GM12878 (cell line): Measurements from ENCODE around the gene SLC25A26. TPM values are rescaled to one million over a fixed set of nuclear protein-coding genes. Genes with fewer than 3 reads are reported as not detected.

ENCODE experiments used
- ATAC-seq: fragments of 200-7000 bp; cut with Tn5 transposase; 3 replicates; pipeline ENCODE4 v1.9.1; 2020; ENCODE audit warnings: mild to moderate bottlenecking, moderate library complexity
- BruUV-seq: library from RNA; stranded (reverse); fragments of 400-500 nt; replicated peaks from 2 replicates; lab custom pipeline; 2021; lab: Mats Ljungman, UMichigan
- CTCF ChIA-PET: fragments of 300-600 bp; sonication (Branson Sonifier 250); formaldehyde crosslinking; extraction: SDS; loops from one replicate; lab custom pipeline; 2021; ENCODE audit warnings: inconsistent platforms; lab: Yijun Ruan, JAX
- POLR2A ChIA-PET: fragments of 350-600 bp; formaldehyde crosslinking; extraction: SDS; loops from one replicate; lab custom pipeline; 2021; ENCODE audit warnings: inconsistent platforms; lab: Charles Lee
- RAD21 ChIA-PET: fragments of 300-600 bp; sonication (Branson Sonifier 250); formaldehyde crosslinking; loops from one replicate; lab custom pipeline; 2023; ENCODE audit warnings: antibody characterized with exemption; ENCODE audit not compliant: unreplicated experiment; lab: Charles Lee
- SMC1A ChIA-PET: fragments of 300-600 bp; sonication (Branson Sonifier 250); formaldehyde crosslinking; loops from one replicate; lab custom pipeline; 2023; ENCODE audit not compliant: unreplicated experiment, uncharacterized antibody; lab: Charles Lee
- DNase-seq: peaks from one replicate; pipeline ENCODE4 v3.0.0-alpha.2; 2011; ENCODE audit warnings: low read depth, low spot score
- FAIRE-seq: peaks from 3 replicates; lab custom pipeline; 2011; peaks lifted over from hg19 to GRCh38; lab: Jason Lieb, UNC
- H2AFZ ChIP-seq: 2 replicates; pipeline ENCODE4 v1.6.0; 2011; ENCODE audit warnings: low read depth, low read length, control low read depth; ENCODE audit not compliant: control insufficient read depth
- H3K27ac ChIP-seq: 2 replicates; pipeline ENCODE4 v1.5.1; 2011; ENCODE audit warnings: control low read depth; ENCODE audit not compliant: control insufficient read depth, insufficient read depth
- H3K27me3 ChIP-seq, 2 experiments: replicated peaks in 1 of 2; 2 replicates each; pipeline versions ENCODE4 v1.6.0 to v1.6.1; 2011; ENCODE audit warnings: low read length in 1 of 2; ENCODE audit not compliant: control insufficient read depth in 2 of 2, insufficient read depth in 2 of 2
- H3K36me3 ChIP-seq, 2 experiments: 2 replicates each; pipeline ENCODE4 v1.5.1; 2011; ENCODE audit warnings: low read length in 1 of 2; ENCODE audit not compliant: control insufficient read depth in 2 of 2, insufficient read depth in 2 of 2
- H3K4me1 ChIP-seq: 2 replicates; pipeline ENCODE4 v1.6.1; 2011; ENCODE audit warnings: mild to moderate bottlenecking, low read length, moderate library complexity, mixed read lengths; ENCODE audit not compliant: control insufficient read depth, insufficient read depth
- H3K4me2 ChIP-seq: 2 replicates; pipeline ENCODE4 v1.6.0; 2011; ENCODE audit warnings: control low read depth; ENCODE audit not compliant: control insufficient read depth, insufficient read depth
- H3K4me3 ChIP-seq: fragments of 200-600 bp; sonication (generic); 2 replicates; pipeline ENCODE4 v1.5.1; 2016
- H3K79me2 ChIP-seq: 2 replicates; pipeline ENCODE4 v1.6.0; 2011; ENCODE audit warnings: low read length; ENCODE audit not compliant: control insufficient read depth, insufficient read depth
- H3K9ac ChIP-seq: 2 replicates; pipeline ENCODE4 v1.8.0; 2011; ENCODE audit warnings: low read length, control low read depth, mixed read lengths; ENCODE audit not compliant: control insufficient read depth, insufficient read depth
- H3K9me3 ChIP-seq: replicated peaks from 3 replicates; pipeline ENCODE4 v1.5.1; 2011; ENCODE audit warnings: mild to moderate bottlenecking, low read length; ENCODE audit not compliant: control insufficient read depth, insufficient read depth
- H4K20me1 ChIP-seq: 2 replicates; pipeline ENCODE4 v1.6.0; 2011; ENCODE audit not compliant: control insufficient read depth, insufficient read depth
- ASH2L ChIP-seq: fragments of 300-600, 200-600 bp; sonication (generic); IDR thresholded peaks from 2 replicates; pipeline ENCODE4 v1.6.1; 2017; ENCODE audit warnings: low read depth, mild to moderate bottlenecking, borderline replicate concordance
- BMI1 ChIP-seq: fragments of 450-650 bp; IDR thresholded peaks from 2 replicates; pipeline ENCODE4 v1.6.1; 2016; ENCODE audit warnings: mild to moderate bottlenecking, moderate library complexity, borderline replicate concordance
- BRCA1 ChIP-seq: IDR thresholded peaks from 2 replicates; pipeline ENCODE4 v1.6.1; 2011; ENCODE audit warnings: low read depth, low read length, improper control_type of control experiment
- EED ChIP-seq: sonication (generic); IDR thresholded peaks from 2 replicates; pipeline ENCODE4 v1.6.1; 2016; ENCODE audit warnings: antibody characterized with exemption, low read depth
- FOS ChIP-seq: IDR thresholded peaks from 3 replicates; pipeline ENCODE4 v1.6.1; 2011; ENCODE audit warnings: borderline replicate concordance; ENCODE audit not compliant: insufficient read length; ENCODE audit errors: extremely low read depth
- FOXK2 ChIP-seq: fragments of 450-650 bp; IDR thresholded peaks from 2 replicates; pipeline ENCODE4 v1.6.1; 2017; ENCODE audit warnings: mild to moderate bottlenecking, moderate library complexity
- KLF5 ChIP-seq: fragments of 450-650 bp; IDR thresholded peaks from 2 replicates; pipeline ENCODE4 v1.6.1; 2014; ENCODE audit warnings: mild to moderate bottlenecking; ENCODE audit not compliant: partially characterized antibody
- MTA2 ChIP-seq: fragments of 450-650 bp; IDR thresholded peaks from 2 replicates; pipeline ENCODE4 v1.6.1; 2016; ENCODE audit warnings: low read depth, mild to moderate bottlenecking, moderate library complexity
- NFIC ChIP-seq: IDR thresholded peaks from 2 replicates; pipeline ENCODE4 v1.6.1; 2012; ENCODE audit warnings: low read depth, mild to moderate bottlenecking, inconsistent platforms, low read length, moderate library complexity
- NR2C2 ChIP-seq: IDR thresholded peaks from 2 replicates; pipeline ENCODE4 v1.6.1; 2011; ENCODE audit warnings: borderline replicate concordance, low read depth; ENCODE audit not compliant: control insufficient read depth, insufficient read length
- SRF ChIP-seq, 2 experiments: IDR thresholded peaks; 2 replicates each; pipeline ENCODE4 v1.6.1; 2011; ENCODE audit warnings: low read depth in 2 of 2, low read length in 2 of 2, mild to moderate bottlenecking in 1 of 2, moderate library complexity in 1 of 2
- TBL1XR1 ChIP-seq: IDR thresholded peaks from 2 replicates; pipeline ENCODE4 v1.6.1; 2012; ENCODE audit warnings: low read depth, low read length, improper control_type of control experiment
- WRNIP1 ChIP-seq: IDR thresholded peaks from 2 replicates; pipeline ENCODE4 v1.6.1; 2011; ENCODE audit warnings: low read depth, low read length, improper control_type of control experiment, borderline replicate concordance
- YBX1 ChIP-seq: fragments of 450-650 bp; IDR thresholded peaks from 2 replicates; pipeline ENCODE4 v1.6.1; 2016; ENCODE audit warnings: antibody characterized with exemption
- ZNF622 ChIP-seq: fragments of 450-650 bp; IDR thresholded peaks from 2 replicates; pipeline ENCODE4 v1.6.1; 2017; ENCODE audit warnings: mild to moderate bottlenecking, inconsistent platforms
- ZZZ3 ChIP-seq: IDR thresholded peaks from 2 replicates; pipeline ENCODE4 v1.6.1; 2011; ENCODE audit warnings: low read depth; ENCODE audit not compliant: control insufficient read depth, insufficient read length
- WGBS: methylation state at CpG from one replicate; pipeline ENCODE4 v1.1.6; 2016; ENCODE audit warnings: low lambda C conversion rate; ENCODE audit not compliant: insufficient replicate concordance, insufficient coverage; ENCODE audit errors: missing lambda C conversion rate; 5-methylcytosine and 5-hydroxymethylcytosine counted together
- in situ Hi-C: fragments of 300-500 bp; cut with MboI; formaldehyde crosslinking; loops from 9 replicates; pipeline ENCODE4 v1.14.3; 2018; ENCODE audit warnings: mixed read lengths
- intact Hi-C: fragments of 100-400 bp; cut with micrococcal nuclease; formaldehyde crosslinking; loops from one replicate; pipeline ENCODE4 v1.14.2; 2022; ENCODE audit not compliant: unreplicated experiment
- polyA plus RNA-seq, 11 experiments: library from polyadenylated mRNA; depleted of rRNA in 4 of 11; unstranded in 6 of 11; stranded (reverse) in 5 of 11; fragments of >200 nt; fragmentation: Nextera tagmentation in 4 of 11; fragmentation: Illumina TruSeq in 1 of 11; extraction: Ambion mirVana in 4 of 11; extraction: Trizol in 1 of 11; gene quantifications; 1 replicate in 1 of 11; 2 replicates in 10 of 11; pipeline versions ENCODE4 v1.2.1 to v1.2.3, GENCODE V29; 2011 to 2016; ENCODE audit warnings: inconsistent platforms in 2 of 11, missing spikeins in 2 of 11, low read depth in 1 of 11
- total RNA-seq, 4 experiments: library from RNA; depleted of rRNA in 3 of 4; stranded (reverse); fragments of >200 nt in 3 of 4; fragmentation: Illumina TruSeq in 1 of 4; extraction: Trizol in 1 of 4; gene quantifications; 2 replicates each; pipeline versions ENCODE4 v1.2.1 to v1.2.3, GENCODE V29; 2013 to 2021

Gene SLC25A26
- total and polyA plus RNA-seq, 10 of the 15 experiments (the other 5 are each of a cell fraction or from before 2014, with no cell fraction given), result 14.6 to 49.7 (median 24.9) TPM

- intact Hi-C loops (no loop called here), in situ Hi-C loops (no loop called here)
- RAD21 ChIA-PET, result interaction anchor here (1.0 kb wide), 1 partner anchor 80 kb away, joined by 3 read pairs; no protein-coding TSS in a partner anchor
- Histone ChIP-seq H3K9ac (no peak overlapping the region), H2AFZ (no peak overlapping the region), H3K27me3 (no peaks in the 10 kb centered on the region; a peak in 1 of 4 replicates), H3K79me2 (no peaks in the 10 kb centered on the region), H3K4me2 (no peak overlapping the region), H3K27ac (no peak overlapping the region), H3K4me1 (no peaks in the 10 kb centered on the region), H4K20me1 (no peaks in the 10 kb centered on the region), H3K9me3 (no peaks in the 10 kb centered on the region), H3K4me3 (no peak overlapping the region), H3K36me3 (no peaks in the 10 kb centered on the region; a peak in 1 of 4 replicates)
- POLR2A ChIA-PET, result no interaction called here
- DNase-seq, result no peak
- no peak for ATAC-seq
- SMC1A ChIA-PET, result interaction anchor here (0.6 to 5.3 kb wide), 6 partner anchors 9 to 415 kb away, joined by 3 to 29 read pairs (median 4); no protein-coding TSS in a partner anchor
- TF ChIP-seq ASH2L (no peak), BMI1 (no peak), ZNF622 (no peak), YBX1 (no peak), NR2C2 (no peak), KLF5 (no peak), MTA2 (no peak), SRF (IDR thresholded peaks at IDR 0.05; ENCODE audit: low read depth in 2 of 2, low read length in 2 of 2) (no peak), FOS (no peak), FOXK2 (no peak), TBL1XR1 (no peak), WRNIP1 (no peak), EED (no peak), NFIC (no peak), BRCA1 (no peak), ZZZ3 (no peak)
- no peak for FAIRE-seq
- BruUV-seq, result no TSS peak
- CTCF ChIA-PET, result interaction anchor here (0.9 to 10.7 kb wide), 5 partner anchors 10 to 415 kb away, joined by 3 to 149 read pairs (median 4); no protein-coding TSS in a partner anchor
- 46% methylated on average over 13 of the region's 13 CpGs for WGBS
Measured at GRCh38 chr3:66403323-66403990, 182.7 kb downstream of the SLC25A26 start.
